ENCODE measurements around the gene RPUSD1. TPM values are rescaled to one million over a fixed set of nuclear protein-coding genes. Genes with fewer than 3 reads are reported as not detected.

Gene RPUSD1
- total RNA-seq, 4 donors from 2014 or later: 31.0 to 42.1 (median 37.4) TPM

DNA sequence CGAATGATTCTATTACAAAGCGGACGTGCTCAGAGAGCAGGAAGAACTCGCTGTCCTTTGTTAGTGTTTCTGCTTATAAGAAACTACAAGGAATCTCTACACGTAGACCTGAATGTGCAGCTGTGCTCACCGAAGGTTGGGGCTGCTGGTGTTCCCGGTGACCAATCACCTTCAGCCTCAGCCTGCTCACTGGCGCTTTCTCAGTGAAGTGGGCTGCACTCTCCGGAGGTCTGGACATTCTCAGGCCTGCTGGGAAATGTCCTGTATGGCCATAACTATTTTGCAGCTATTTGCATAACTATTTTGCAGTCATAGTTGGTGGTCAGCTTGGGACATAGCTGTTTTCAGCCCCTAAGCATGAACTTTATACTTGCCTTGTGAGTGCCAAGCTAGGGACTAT lies 37.7 kb downstream of the RPUSD1 start:
- no peak for DNase-seq
- Histone ChIP-seq H3K27ac (no peak overlapping the region), H3K27me3 (no peaks in the 10 kb centered on the region), H3K4me3 (no peak overlapping the region), H3K36me3 (no peaks in the 10 kb centered on the region), H3K4me1 (no peaks in the 10 kb centered on the region), H3K9me3 (no peaks in the 10 kb centered on the region)
- TF ChIP-seq, protein P1, sequence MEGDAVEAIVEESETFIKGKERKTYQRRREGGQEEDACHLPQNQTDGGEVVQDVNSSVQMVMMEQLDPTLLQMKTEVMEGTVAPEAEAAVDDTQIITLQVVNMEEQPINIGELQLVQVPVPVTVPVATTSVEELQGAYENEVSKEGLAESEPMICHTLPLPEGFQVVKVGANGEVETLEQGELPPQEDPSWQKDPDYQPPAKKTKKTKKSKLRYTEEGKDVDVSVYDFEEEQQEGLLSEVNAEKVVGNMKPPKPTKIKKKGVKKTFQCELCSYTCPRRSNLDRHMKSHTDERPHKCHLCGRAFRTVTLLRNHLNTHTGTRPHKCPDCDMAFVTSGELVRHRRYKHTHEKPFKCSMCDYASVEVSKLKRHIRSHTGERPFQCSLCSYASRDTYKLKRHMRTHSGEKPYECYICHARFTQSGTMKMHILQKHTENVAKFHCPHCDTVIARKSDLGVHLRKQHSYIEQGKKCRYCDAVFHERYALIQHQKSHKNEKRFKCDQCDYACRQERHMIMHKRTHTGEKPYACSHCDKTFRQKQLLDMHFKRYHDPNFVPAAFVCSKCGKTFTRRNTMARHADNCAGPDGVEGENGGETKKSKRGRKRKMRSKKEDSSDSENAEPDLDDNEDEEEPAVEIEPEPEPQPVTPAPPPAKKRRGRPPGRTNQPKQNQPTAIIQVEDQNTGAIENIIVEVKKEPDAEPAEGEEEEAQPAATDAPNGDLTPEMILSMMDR (IDR thresholded peaks at IDR 0.05): no peak
- TF ChIP-seq POLR2A (IDR thresholded peaks at IDR 0.05): no peak

DNA sequence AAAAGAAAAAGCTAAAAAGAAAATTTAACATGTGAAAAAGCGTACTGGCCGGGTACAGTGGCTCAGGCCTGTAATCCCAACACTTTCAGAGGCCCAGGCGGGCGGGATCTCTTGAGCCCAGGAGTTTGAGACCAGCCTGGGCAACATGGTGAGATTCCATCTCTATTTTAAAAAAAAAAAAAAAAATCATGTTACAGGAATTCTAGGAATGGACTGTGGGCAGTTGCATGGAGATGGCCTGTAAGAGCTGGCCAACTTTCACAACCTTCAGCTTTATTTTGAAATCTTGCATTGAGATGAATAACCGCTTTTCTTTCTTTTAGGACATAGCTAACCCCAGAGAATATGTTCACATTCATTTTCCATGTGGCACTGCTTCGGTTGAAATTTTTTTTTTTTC lies 39.2 kb downstream of the RPUSD1 start:
- H3K27me3 ChIP-seq: no peaks in the 10 kb centered on the region
- TF ChIP-seq, protein P1 (IDR thresholded peaks at IDR 0.05): no peak
- TF ChIP-seq POLR2A (IDR thresholded peaks at IDR 0.05): no peak
- H3K36me3 ChIP-seq: no peaks in the 10 kb centered on the region
- no peak overlapping the region for H3K4me3 ChIP-seq
- H3K9me3 ChIP-seq: no peaks in the 10 kb centered on the region
- H3K4me1 ChIP-seq: no peaks in the 10 kb centered on the region
- H3K27ac ChIP-seq: no peak overlapping the region
- no peak for DNase-seq

DNA sequence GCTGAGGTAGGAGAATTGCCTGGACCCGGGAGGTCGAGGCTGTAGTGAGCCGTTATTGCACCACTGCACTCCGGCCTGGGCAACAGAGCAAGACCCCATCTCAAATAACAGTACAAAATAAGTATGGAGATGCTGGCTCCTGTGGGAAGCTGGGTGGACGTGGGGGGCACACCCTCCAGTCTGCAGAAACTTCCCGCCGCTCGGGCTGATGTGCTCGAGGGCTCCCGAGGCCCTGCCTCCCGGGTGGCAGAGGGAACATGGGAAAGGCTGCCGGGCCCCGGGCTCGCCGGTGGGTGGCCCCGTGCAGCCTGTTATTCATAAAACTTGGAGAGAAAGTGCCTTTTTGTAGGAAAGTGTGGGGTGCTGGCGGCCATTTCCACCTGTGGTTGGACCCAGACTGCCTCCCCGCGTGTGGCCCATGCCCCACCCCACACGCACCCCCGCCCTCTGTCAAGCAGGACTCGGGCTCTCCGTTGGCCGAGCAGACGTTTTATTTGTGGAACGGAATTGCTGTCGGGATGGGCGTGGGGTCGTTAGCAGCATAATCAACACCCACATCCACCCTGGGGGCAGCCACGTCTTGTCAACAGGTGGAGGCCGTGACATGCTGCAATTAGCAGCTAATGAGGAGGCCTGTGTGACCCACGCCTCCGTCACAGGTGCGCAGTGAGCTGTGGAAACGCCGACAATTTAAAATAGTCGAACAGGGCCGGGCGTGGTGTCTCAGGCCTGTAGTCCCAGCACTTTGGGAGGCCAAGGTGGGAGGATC lies 40.0 kb downstream of the RPUSD1 start:
- H3K27ac ChIP-seq: no peak overlapping the region
- DNase-seq: no peak
- TF ChIP-seq POLR2A (IDR thresholded peaks at IDR 0.05): no peak
- TF ChIP-seq, protein P1 (IDR thresholded peaks at IDR 0.05): no peak

DNA sequence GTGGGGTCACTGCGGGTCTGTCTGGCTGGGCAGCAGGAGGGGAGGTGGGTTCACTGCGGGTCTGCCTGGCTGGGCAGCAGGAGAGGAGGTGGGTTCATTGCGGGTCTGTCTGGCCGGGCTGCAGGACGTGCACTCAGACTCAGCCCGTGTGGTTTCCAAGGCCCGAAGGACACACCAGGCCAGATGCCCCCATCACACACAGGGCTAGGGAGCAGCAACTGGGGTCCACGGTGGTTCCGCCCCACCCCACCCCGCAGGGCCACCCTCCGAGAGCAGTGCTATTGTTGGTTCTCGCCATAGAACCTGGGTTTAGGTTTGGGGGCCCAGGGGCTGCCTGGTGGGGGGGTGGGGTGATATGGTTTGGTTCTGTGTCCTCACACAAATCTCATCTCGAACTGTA lies 41.5 kb downstream of the RPUSD1 start:
- Histone ChIP-seq H3K4me1 (no peaks in the 10 kb centered on the region), H3K4me3 (no peak overlapping the region), H3K27me3 (no peaks in the 10 kb centered on the region), H3K36me3 (no peaks in the 10 kb centered on the region), H3K27ac (no peak overlapping the region), H3K9me3 (no peaks in the 10 kb centered on the region)
- TF ChIP-seq, protein P1 (IDR thresholded peaks at IDR 0.05): no peak
- TF ChIP-seq POLR2A (IDR thresholded peaks at IDR 0.05): no peak
- DNase-seq: no peak

More for the DNA sequence above, 40.0 kb downstream of the RPUSD1 start:
- Histone ChIP-seq H3K4me1 (no peaks in the 10 kb centered on the region), H3K36me3 (no peaks in the 10 kb centered on the region), H3K27me3 (no peaks in the 10 kb centered on the region), H3K9me3 (no peaks in the 10 kb centered on the region), H3K4me3 (no peak overlapping the region)

DNA sequence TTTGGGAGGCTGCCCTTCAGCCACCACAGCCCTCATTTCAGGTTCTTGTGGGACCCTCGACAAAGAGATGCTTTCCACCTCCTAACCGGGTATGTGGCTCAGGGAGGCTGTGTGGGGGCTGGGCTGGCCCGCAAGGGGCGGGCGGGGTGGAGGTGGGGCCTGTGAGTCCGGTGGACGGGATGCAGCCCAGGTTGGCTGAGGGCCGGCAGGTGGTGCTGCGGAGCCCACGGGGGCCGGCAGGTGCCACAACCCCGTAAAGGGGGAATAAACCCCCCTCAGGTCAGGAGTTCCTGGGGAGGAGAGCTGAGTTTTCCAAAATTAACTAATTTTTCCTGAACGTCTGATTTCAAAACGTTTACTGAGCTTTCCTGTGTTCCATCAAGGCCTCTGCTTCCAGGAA lies 42.4 kb downstream of the RPUSD1 start:
- Histone ChIP-seq H3K4me1 (peaks cover 0 to 5% (median 3%) of the 10 kb centered on the region in 4 donors), H3K4me3 (no peak overlapping the region), H3K9me3 (no peaks in the 10 kb centered on the region), H3K27ac (no peak overlapping the region), H3K27me3 (no peaks in the 10 kb centered on the region), H3K36me3 (no peaks in the 10 kb centered on the region)
- TF ChIP-seq, protein P1 (IDR thresholded peaks at IDR 0.05): peak in 3 of 6 experiments; percentile 14 to 41 (median 19)
- no peak for TF ChIP-seq POLR2A (IDR thresholded peaks at IDR 0.05)
- no peak for DNase-seq

Data from Peyer's patch (tissue), 4 donors.